ENCODE results near the gene ATP8B4. TPM values are rescaled to one million over a fixed set of nuclear protein-coding genes. Genes with fewer than 3 reads are reported as not detected.

The ATP8B4 gene
- total and polyA plus RNA-seq, 2 donors (not counting 3 experiments of a cell fraction or from before 2014, with no cell fraction given), result not detected

- Histone ChIP-seq H3K27me3 (ENCODE audit: control insufficient read depth in 2 of 2, insufficient read depth in 2 of 2, low read length in 2 of 2) (no peaks in the 10 kb centered on the region), H3K4me2 (ENCODE audit: insufficient read depth, low read length) (no peak overlapping the region), H3K9me1 (replicated peaks; ENCODE audit: control insufficient read depth, extremely low read depth, insufficient read depth, low read length) (no peaks in the 10 kb centered on the region), H3K27ac (ENCODE audit: insufficient read depth, low read depth, low read length) (no peak overlapping the region), H3K36me3 (ENCODE audit: control insufficient read depth in 2 of 2, extremely low read depth in 1 of 2, insufficient read depth in 2 of 2, low read length in 2 of 2) (no peaks in the 10 kb centered on the region), H3K9ac (replicated peaks; ENCODE audit: extremely low read depth, insufficient read depth, low read length) (no peak overlapping the region), H2AFZ (ENCODE audit: low read depth, low read length) (no peak overlapping the region), H3K79me2 (ENCODE audit: control insufficient read depth, insufficient read depth, low read length) (no peaks in the 10 kb centered on the region), H3K4me3 (replicated peaks in 1 of 3; ENCODE audit: insufficient read depth in 1 of 3, low read depth in 1 of 3, low read length in 3 of 3) (no peak overlapping the region), H3K4me1 (ENCODE audit: control insufficient read depth, extremely low read depth, insufficient read depth, low read length) (no peaks in the 10 kb centered on the region), H4K20me1 (replicated peaks; ENCODE audit: control insufficient read depth, extremely low read depth, insufficient read depth, low read length) (no peaks in the 10 kb centered on the region), H3K9me3 (replicated peaks; ENCODE audit: control insufficient read depth, insufficient read depth, low read length) (no peaks in the 10 kb centered on the region)
- intact Hi-C loops (cut with micrococcal nuclease), result no loop called here
- ChIA-PET POLR2A (no interaction called here), CTCF (no interaction called here)
- TF ChIP-seq EZH2 (IDR thresholded peaks at IDR 0.05; ENCODE audit: borderline replicate concordance, low read depth, low read length, severe bottlenecking) (no peak), POLR2AphosphoS5 (IDR thresholded peaks at IDR 0.05; ENCODE audit: insufficient read depth, low read depth, low read length) (no peak), JUN (IDR thresholded peaks at IDR 0.05; ENCODE audit: borderline replicate concordance, insufficient read depth, insufficient read length, low read depth) (no peak), FOS (IDR thresholded peaks at IDR 0.05; ENCODE audit: borderline replicate concordance, insufficient read depth, low read length) (no peak), MAX (IDR thresholded peaks at IDR 0.05; ENCODE audit: insufficient read depth, insufficient read length) (no peak), CTCF (IDR thresholded peaks at IDR 0.05; ENCODE audit: extremely low read depth in 1 of 2, insufficient read depth in 1 of 2, low read depth in 1 of 2, low read length in 2 of 2) (no peak)
- FAIRE-seq (no peak), DNase-seq (ENCODE audit: low read depth, low spot score) (no peak)
- dilution Hi-C loops (cut with MboI; ENCODE audit: extremely low pct_ligation_motif_present, low sequenced_read_pairs), result no loop called here
- no TSS peak for BruUV-seq (replicated peaks)
Measured at GRCh38 chr15:49962044-49962602, 156.9 kb downstream of the ATP8B4 start.

All from endothelial cell of umbilical vein (primary cell).